HepG2 (cell line): ENCODE measurements around the gene PFKFB2. TPM values are rescaled to one million over a fixed set of nuclear protein-coding genes. Genes with fewer than 3 reads are reported as not detected.

Source experiments
- CBFB ChIP-seq: sonication (generic); formaldehyde crosslinking; IDR thresholded peaks from 2 replicates; pipeline ENCODE4 v1.4.0; 2020; ENCODE audit warnings: missing genetic modification reagents
- CCAR2 ChIP-seq: fragments of 200-400 bp; formaldehyde crosslinking; optimal IDR thresholded peaks from 2 replicates; pipeline ENCODE3; 2018; ENCODE audit warnings: low read depth, mild to moderate bottlenecking, low read length, moderate library complexity
- CREB1 ChIP-seq, 2 experiments: fragments of 450-650 bp in 1 of 2; IDR thresholded peaks; 2 replicates each; pipeline ENCODE4 v1.6.1; 2016 to 2017; ENCODE audit warnings: control low read depth in 1 of 2, mild to moderate bottlenecking in 1 of 2, missing compliant biosample characterization in 1 of 2, missing genetic modification characterization in 1 of 2
- FOXA3 ChIP-seq: IDR thresholded peaks from 2 replicates; pipeline ENCODE4 v1.6.1; 2016; ENCODE audit warnings: missing genetic modification reagents, missing compliant biosample characterization
- GABPA ChIP-seq, 2 experiments: IDR thresholded peaks; 2 replicates each; pipeline ENCODE4 v1.6.1; 2011 to 2016; ENCODE audit warnings: low read depth in 2 of 2, low read length in 1 of 2, missing biosample characterization in 1 of 2, missing genetic modification characterization in 1 of 2
- GATAD2A ChIP-seq: IDR thresholded peaks from 2 replicates; pipeline ENCODE4 v1.6.1; 2016
- NR2C2 ChIP-seq: sonication (generic); formaldehyde crosslinking; IDR thresholded peaks from 2 replicates; pipeline ENCODE4 v1.4.0; 2020; ENCODE audit warnings: missing genetic modification reagents, mild to moderate bottlenecking, moderate library complexity, borderline replicate concordance
- RFXANK ChIP-seq: IDR thresholded peaks from 2 replicates; pipeline ENCODE4 v1.6.1; 2016
- SIX4 ChIP-seq: sonication (generic); formaldehyde crosslinking; IDR thresholded peaks from 2 replicates; pipeline ENCODE4 v1.4.0; 2020; ENCODE audit warnings: missing genetic modification reagents
- SMC3 ChIP-seq: IDR thresholded peaks from 2 replicates; pipeline ENCODE4 v1.6.1; 2011; ENCODE audit warnings: low read length, improper control_type of control experiment
- TAF15 ChIP-seq: fragments of 200-400 bp; formaldehyde crosslinking; IDR thresholded peaks from one replicate; pipeline ENCODE4 v1.6.1; 2018; ENCODE audit warnings: mild to moderate bottlenecking, low read depth, low read length; ENCODE audit not compliant: poor library complexity, severe bottlenecking
- TEAD3 ChIP-seq: optimal IDR thresholded peaks from 2 replicates; pipeline ENCODE3; 2016; ENCODE audit warnings: borderline replicate concordance
- XRCC5 ChIP-seq: fragments of 200-400 bp; formaldehyde crosslinking; optimal IDR thresholded peaks from 2 replicates; pipeline ENCODE3; 2017; ENCODE audit warnings: mild to moderate bottlenecking, low read length
- ZFP1 ChIP-seq: IDR thresholded peaks from 2 replicates; pipeline ENCODE4 v1.6.1; 2016
- ZNF441 ChIP-seq: sonication (generic); formaldehyde crosslinking; IDR thresholded peaks from 2 replicates; pipeline ENCODE4 v1.7.0; 2021; ENCODE audit warnings: missing genetic modification reagents, borderline replicate concordance
- ZNF607 ChIP-seq: sonication (generic); formaldehyde crosslinking; IDR thresholded peaks from 2 replicates; pipeline ENCODE4 v1.5.1; 2020; ENCODE audit warnings: missing genetic modification reagents, mild to moderate bottlenecking, borderline replicate concordance
- ZNF841 ChIP-seq: sonication (generic); formaldehyde crosslinking; IDR thresholded peaks from 2 replicates; pipeline ENCODE4 v1.8.1; 2023; ENCODE audit warnings: missing genetic modification reagents, borderline replicate concordance
- polyA plus RNA-seq, 8 experiments: library from polyadenylated mRNA; depleted of rRNA in 3 of 8; stranded (reverse) in 7 of 8; unstranded in 1 of 8; fragments of >200 nt; fragmentation: Illumina TruSeq in 4 of 8; extraction: Trizol in 4 of 8; gene quantifications; 2 replicates each; pipeline versions ENCODE4 v1.2.1 to v1.2.3, GENCODE V29; 2011 to 2016; ENCODE audit warnings: low read depth in 4 of 8, missing spikeins in 1 of 8, mixed read lengths in 1 of 8; ENCODE audit not compliant: insufficient read depth in 1 of 8
- total RNA-seq, 5 experiments: library from RNA; depleted of rRNA; stranded (reverse); fragments of >200 nt; fragmentation: Illumina TruSeq; extraction: Trizol; gene quantifications; 2 replicates each; pipeline ENCODE4 v1.2.3, GENCODE V29; 2016; ENCODE audit warnings: low read depth in 1 of 5
- TF ChIP-seq, protein P1 (sequence below): IDR thresholded peaks from 2 replicates; pipeline ENCODE4 v1.6.1; 2016; ENCODE audit warnings: missing genetic modification reagents, missing compliant biosample characterization
- TF ChIP-seq, protein P2 (sequence below): sonication (generic); formaldehyde crosslinking; IDR thresholded peaks from 2 replicates; pipeline ENCODE4 v1.4.0; 2020; ENCODE audit warnings: mild to moderate bottlenecking, missing genetic modification reagents, borderline replicate concordance
- TF ChIP-seq, protein P3 (sequence below): sonication (generic); formaldehyde crosslinking; IDR thresholded peaks from 2 replicates; pipeline ENCODE4 v1.4.0; 2020; ENCODE audit warnings: missing genetic modification reagents
- TF ChIP-seq, protein P4 (sequence below): sonication (generic); formaldehyde crosslinking; IDR thresholded peaks from 2 replicates; pipeline ENCODE4 v1.5.1; 2020; ENCODE audit warnings: missing genetic modification reagents, mild to moderate bottlenecking, borderline replicate concordance
- TF ChIP-seq, protein P5 (sequence below), 2 experiments: IDR thresholded peaks; 2 replicates each; pipeline ENCODE4 v1.6.1; 2011 to 2012; ENCODE audit warnings: low read length in 2 of 2, borderline replicate concordance in 1 of 2, low read depth in 1 of 2, mild to moderate bottlenecking in 1 of 2, moderate library complexity in 1 of 2

PFKFB2 gene
- total and polyA plus RNA-seq, 2 of the 13 experiments (the other 11 are each of a cell fraction or from before 2014, with no cell fraction given): 4.6 to 10.6 TPM

DNA sequence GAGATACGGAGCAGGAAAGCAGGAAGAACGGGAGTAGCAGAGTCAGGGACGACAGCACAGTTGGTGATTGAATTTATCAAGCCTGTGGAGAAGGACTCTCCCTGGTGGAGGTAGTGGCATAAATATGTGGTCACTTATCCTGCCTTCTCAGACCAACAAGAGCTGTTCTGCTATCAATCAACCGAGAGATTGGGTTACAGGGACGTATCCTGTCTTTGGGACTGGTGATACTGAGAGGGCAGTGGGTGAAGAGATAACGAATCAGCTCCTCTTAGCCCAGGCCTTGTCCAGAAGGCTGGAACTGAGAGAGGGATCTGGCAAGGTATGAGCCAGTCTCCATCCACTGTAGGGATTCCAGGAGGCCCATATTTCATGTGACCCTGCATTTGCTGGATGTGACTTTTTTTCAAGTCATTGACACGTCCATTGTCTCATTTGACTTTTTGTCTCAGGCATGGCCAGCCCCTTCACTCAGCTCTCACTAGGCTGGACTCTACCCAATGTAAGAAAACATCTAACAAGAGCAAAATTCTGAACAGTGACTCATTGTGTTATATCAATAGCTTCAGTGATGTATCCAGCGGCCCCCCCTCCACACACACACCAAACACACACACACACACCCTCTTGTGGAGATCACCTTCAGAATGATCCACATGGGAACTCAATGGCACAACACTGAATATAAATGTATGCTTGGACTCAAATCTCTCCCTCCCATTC lies 31.8 kb upstream of the PFKFB2 start (continued):
- TF ChIP-seq TAF15 (no peak), ZFP1 (CRISPR knock-in tag) (no peak), NR2C2 (no peak), SIX4 (CRISPR knock-in tag) (no peak), XRCC5 (peak; percentile 49), TEAD3 (CRISPR knock-in tag) (no peak), CREB1 (IDR thresholded peaks at IDR 0.05) (no peak), CREB1 (CRISPR knock-in tag; IDR thresholded peaks at IDR 0.05) (no peak), SMC3 (0 out of 2 replicates have a peak, but pooled peaks have one; percentile 22), ZNF441 (CRISPR knock-in tag) (no peak), FOXA3 (CRISPR knock-in tag) (no peak; the same call in 1 of the 2 replicates), CCAR2 (no peak), CBFB (no peak), ZNF607 (CRISPR knock-in tag) (no peak), GABPA (IDR thresholded peaks at IDR 0.05; ENCODE audit: low read depth, low read length) (no peak), GABPA (CRISPR knock-in tag; IDR thresholded peaks at IDR 0.05; ENCODE audit: low read depth) (no peak), ZNF841 (CRISPR knock-in tag) (no peak), RFXANK (CRISPR knock-in tag) (no peak), GATAD2A (CRISPR knock-in tag) (peak; percentile 41; the same call in 1 of the 2 replicates)
- TF ChIP-seq, protein P1, sequence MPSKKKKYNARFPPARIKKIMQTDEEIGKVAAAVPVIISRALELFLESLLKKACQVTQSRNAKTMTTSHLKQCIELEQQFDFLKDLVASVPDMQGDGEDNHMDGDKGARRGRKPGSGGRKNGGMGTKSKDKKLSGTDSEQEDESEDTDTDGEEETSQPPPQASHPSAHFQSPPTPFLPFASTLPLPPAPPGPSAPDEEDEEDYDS (CRISPR knock-in tag): no peak
- TF ChIP-seq, protein P2, sequence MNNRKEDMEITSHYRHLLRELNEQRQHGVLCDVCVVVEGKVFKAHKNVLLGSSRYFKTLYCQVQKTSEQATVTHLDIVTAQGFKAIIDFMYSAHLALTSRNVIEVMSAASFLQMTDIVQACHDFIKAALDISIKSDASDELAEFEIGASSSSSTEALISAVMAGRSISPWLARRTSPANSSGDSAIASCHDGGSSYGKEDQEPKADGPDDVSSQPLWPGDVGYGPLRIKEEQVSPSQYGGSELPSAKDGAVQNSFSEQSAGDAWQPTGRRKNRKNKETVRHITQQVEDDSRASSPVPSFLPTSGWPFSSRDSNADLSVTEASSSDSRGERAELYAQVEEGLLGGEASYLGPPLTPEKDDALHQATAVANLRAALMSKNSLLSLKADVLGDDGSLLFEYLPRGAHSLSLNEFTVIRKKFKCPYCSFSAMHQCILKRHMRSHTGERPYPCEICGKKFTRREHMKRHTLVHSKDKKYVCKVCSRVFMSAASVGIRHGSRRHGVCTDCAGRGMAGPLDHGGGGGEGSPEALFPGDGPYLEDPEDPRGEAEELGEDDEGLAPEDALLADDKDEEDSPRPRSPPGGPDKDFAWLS (CRISPR knock-in tag): no peak
- TF ChIP-seq, protein P3, sequence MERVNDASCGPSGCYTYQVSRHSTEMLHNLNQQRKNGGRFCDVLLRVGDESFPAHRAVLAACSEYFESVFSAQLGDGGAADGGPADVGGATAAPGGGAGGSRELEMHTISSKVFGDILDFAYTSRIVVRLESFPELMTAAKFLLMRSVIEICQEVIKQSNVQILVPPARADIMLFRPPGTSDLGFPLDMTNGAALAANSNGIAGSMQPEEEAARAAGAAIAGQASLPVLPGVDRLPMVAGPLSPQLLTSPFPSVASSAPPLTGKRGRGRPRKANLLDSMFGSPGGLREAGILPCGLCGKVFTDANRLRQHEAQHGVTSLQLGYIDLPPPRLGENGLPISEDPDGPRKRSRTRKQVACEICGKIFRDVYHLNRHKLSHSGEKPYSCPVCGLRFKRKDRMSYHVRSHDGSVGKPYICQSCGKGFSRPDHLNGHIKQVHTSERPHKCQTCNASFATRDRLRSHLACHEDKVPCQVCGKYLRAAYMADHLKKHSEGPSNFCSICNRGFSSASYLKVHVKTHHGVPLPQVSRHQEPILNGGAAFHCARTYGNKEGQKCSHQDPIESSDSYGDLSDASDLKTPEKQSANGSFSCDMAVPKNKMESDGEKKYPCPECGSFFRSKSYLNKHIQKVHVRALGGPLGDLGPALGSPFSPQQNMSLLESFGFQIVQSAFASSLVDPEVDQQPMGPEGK (CRISPR knock-in tag): peak; percentile 84
- TF ChIP-seq, protein P4, sequence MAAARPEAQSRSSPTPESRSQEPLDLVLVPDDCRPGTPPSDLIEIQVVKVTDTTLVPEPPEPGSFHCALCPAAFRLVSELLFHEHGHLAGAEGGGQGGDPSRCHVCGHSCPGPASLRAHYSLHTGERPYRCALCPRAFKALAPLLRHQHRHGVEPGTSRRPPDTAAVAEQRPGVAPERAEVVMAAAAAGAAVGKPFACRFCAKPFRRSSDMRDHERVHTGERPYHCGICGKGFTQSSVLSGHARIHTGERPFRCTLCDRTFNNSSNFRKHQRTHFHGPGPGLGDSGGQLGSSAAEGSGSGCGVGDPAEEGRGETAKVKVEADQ (CRISPR knock-in tag): no peak
- TF ChIP-seq, protein P5, sequence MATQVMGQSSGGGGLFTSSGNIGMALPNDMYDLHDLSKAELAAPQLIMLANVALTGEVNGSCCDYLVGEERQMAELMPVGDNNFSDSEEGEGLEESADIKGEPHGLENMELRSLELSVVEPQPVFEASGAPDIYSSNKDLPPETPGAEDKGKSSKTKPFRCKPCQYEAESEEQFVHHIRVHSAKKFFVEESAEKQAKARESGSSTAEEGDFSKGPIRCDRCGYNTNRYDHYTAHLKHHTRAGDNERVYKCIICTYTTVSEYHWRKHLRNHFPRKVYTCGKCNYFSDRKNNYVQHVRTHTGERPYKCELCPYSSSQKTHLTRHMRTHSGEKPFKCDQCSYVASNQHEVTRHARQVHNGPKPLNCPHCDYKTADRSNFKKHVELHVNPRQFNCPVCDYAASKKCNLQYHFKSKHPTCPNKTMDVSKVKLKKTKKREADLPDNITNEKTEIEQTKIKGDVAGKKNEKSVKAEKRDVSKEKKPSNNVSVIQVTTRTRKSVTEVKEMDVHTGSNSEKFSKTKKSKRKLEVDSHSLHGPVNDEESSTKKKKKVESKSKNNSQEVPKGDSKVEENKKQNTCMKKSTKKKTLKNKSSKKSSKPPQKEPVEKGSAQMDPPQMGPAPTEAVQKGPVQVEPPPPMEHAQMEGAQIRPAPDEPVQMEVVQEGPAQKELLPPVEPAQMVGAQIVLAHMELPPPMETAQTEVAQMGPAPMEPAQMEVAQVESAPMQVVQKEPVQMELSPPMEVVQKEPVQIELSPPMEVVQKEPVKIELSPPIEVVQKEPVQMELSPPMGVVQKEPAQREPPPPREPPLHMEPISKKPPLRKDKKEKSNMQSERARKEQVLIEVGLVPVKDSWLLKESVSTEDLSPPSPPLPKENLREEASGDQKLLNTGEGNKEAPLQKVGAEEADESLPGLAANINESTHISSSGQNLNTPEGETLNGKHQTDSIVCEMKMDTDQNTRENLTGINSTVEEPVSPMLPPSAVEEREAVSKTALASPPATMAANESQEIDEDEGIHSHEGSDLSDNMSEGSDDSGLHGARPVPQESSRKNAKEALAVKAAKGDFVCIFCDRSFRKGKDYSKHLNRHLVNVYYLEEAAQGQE (IDR thresholded peaks at IDR 0.05; ENCODE audit: borderline replicate concordance in 1 of 2, low read depth in 1 of 2, low read length in 2 of 2): no peak
